Measurements from ENCODE around the gene MYO10.

DNA sequence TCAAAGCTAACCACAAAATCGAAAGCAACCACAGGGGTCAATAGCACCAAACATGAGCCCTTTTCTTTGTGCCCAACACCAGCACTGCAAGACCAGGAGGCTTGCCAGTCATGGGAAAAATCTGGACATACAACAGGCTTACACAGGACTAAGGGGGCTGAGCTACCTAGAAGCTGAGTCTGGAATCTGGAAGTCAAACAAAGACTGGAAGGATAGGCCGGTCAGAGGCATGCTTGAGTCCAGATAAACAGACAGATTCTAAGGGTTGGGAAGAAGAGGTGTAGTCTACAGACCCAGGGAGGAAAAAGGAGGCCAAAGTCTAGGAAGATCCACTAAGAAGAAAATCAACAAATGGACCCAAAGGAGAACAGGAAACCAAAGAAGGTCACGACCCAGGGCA lies 73.3 kb downstream of the MYO10 start:
- TF ChIP-seq, protein P1, sequence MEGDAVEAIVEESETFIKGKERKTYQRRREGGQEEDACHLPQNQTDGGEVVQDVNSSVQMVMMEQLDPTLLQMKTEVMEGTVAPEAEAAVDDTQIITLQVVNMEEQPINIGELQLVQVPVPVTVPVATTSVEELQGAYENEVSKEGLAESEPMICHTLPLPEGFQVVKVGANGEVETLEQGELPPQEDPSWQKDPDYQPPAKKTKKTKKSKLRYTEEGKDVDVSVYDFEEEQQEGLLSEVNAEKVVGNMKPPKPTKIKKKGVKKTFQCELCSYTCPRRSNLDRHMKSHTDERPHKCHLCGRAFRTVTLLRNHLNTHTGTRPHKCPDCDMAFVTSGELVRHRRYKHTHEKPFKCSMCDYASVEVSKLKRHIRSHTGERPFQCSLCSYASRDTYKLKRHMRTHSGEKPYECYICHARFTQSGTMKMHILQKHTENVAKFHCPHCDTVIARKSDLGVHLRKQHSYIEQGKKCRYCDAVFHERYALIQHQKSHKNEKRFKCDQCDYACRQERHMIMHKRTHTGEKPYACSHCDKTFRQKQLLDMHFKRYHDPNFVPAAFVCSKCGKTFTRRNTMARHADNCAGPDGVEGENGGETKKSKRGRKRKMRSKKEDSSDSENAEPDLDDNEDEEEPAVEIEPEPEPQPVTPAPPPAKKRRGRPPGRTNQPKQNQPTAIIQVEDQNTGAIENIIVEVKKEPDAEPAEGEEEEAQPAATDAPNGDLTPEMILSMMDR (conservative IDR thresholded peaks at IDR 0.05; ENCODE audit: low read length), result no peak
- TF ChIP-seq EZH2phosphoT487 (IDR thresholded peaks at IDR 0.05; ENCODE audit: borderline replicate concordance, low read depth, low read length), result no peak

All from OCI-LY7 (cell line).